ENCODE results near the gene MTG2. TPM values are rescaled to one million over a fixed set of nuclear protein-coding genes. Genes with fewer than 3 reads are reported as not detected.
"Not testable (repeated sequence)": the region's sequence is repeated elsewhere in the genome, so short reads cannot be mapped to it uniquely, and the experiment has no call there.

Gene MTG2
- total RNA-seq, 1 donor from 2014 or later, result 38.0 TPM

DNA sequence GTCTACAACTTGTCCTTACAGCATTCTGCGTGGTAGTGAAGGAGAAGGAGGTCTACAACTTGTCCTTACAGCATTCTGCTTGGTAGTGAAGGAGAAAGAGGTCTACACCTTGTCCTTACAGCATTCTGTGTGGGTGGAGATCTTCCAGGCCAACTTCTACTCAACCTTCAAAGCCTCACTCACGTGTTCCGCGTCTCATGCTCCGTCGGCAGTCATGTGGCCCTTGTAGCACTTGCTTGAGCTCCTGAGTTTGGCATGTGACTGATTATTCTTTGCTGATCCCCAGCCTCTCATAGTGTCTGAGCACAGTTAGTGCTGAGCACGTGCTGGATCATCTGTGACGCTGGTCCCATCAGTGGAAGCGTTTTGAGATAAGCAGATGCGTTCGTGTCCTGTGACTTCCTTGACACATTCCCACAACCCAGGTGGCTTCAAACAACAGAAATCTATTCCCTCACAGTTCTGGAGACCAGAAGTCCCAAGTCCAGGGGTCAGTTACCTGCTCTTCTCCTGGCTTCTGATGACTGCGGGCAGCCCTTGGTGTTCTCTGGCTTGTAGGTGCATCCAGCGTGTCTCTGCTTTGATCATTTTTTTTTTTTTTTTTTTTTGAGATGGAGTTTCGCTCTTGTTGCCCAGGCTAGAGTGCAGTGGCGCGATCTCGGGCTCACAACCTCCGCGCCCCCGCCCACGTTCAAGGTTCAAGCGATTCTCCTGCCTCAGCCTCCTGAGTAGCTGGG, 36.6 kb upstream of the MTG2 start:
- DNase-seq (ENCODE audit: low spot score), result no peak

DNA sequence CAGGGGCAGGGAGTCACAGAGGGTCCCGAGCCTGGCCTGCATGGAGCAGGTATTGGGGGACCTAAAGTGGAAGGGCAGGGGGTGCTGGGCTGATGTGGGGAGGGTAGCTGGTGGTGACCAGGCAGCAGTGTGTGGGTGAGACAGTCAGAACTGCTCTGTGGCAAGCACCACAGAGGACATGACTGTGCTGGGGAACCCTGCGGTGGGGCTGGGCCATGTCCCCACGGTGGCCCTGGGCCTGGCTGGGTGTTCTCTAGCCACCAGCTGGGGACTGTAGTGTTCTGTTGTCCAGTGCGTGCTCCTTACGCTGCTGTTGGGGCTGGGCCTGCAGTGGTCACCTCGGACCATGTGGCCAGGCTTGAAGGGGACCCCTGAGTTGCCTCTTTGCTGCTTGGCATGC, 35.7 kb upstream of the MTG2 start:
- DNase-seq (ENCODE audit: low spot score), result no peak

DNA sequence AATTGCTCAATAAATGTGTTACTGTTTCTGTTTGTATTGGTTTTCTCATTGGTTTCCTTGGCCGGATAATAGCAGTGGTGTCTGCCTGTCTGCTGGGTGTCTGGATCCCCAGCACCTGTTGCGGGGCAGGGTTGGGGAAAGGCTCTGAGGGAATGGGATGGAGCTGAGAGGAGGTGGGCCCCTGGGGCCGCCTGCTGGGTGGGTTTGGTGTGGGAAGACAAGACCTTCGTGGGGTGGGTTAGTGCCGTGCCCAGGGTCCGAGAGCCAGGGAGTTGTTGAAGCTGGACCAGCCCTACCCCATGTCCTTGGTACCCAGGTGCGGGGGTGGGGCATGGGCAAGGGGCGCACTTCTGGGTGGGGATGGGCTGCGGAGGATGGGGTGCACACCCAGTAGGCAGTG, 35.3 kb upstream of the MTG2 start:
- DNase-seq (ENCODE audit: low spot score), result no peak

- not testable (repeated sequence) for DNase-seq (ENCODE audit: low spot score)
Measured at GRCh38 chr20:62148383-62148782, 34.4 kb upstream of the MTG2 start.

DNA sequence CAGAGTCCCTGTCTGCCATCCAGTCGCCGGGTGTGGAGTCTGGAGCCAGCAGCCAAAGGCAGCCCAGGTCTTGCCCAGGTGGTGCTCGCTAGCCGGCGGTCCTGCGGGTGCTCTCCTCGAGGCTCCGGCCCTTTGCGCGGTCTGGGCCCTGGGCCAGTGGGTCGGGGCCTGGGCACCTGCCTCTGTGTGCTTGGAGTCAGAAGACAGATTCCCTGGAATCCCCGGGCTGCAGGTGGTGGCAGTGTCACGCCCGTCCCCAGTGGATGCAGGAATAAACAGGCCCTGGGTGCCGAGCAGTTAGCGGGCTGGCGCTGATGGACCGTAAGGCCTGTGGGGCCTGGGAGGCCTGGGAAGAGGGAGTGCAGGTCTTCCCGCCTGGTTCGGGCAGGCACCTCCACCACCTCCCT, 33.9 kb upstream of the MTG2 start:
- no peak for DNase-seq (ENCODE audit: low spot score)

DNA sequence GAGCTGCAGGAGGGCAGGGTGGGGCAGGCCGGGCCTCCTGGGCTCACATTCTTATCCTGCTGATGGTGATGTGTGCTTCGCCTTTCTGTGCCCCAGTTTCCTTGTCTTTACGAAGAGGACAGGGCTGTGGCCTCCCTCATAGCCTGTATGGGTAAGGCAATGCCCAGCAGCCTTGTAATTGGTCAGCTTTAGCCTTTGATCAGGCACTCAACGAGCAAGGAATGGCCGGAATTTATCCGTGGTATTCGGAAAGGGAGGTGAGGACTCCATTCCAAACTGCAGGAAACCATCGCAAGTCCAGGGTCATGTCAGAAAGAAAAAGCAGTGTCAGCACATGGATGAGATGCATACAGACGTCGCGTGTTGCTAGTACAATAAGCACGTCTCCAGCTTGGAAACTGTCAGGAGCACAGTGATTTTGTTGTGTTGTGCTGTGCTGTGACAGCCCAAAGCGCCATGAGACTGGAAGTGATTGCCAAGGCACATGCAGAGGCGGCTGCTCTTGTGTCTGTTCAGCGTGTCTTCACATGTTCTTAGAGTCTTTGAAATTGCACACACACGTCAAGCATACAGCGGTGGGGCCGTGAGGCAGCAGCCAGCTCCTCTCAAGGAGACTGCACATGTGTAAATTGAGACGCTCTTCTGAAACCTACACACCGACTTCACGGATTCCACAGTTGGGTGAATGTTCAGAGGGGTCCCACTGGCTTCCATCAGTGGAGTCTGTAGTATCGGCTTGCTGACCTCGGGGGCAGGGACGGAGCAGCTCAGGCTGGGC, 33.1 kb upstream of the MTG2 start:
- DNase-seq (ENCODE audit: low spot score), result no peak

DNA sequence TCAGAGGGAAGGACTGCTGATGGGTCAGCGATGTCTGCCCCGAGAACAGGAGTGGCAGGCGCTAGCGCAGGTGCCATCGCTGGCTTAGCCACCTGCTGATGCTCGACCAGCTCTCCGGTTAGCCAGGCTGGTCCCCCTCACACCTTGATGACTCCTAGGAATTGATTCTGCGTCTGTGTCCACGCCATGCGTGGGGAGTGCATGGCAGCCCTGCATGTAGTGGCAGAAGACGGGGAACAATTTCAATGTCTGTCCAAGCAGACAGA, 32.6 kb upstream of the MTG2 start:
- DNase-seq (ENCODE audit: low spot score), result no peak

GRCh38 chr20:62151225-62151624, 31.6 kb upstream of the MTG2 start:
- DNase-seq (ENCODE audit: low spot score), result no peak

GRCh38 chr20:62151835-62152364, 30.9 kb upstream of the MTG2 start:
- no peak for DNase-seq (ENCODE audit: low spot score)

DNA sequence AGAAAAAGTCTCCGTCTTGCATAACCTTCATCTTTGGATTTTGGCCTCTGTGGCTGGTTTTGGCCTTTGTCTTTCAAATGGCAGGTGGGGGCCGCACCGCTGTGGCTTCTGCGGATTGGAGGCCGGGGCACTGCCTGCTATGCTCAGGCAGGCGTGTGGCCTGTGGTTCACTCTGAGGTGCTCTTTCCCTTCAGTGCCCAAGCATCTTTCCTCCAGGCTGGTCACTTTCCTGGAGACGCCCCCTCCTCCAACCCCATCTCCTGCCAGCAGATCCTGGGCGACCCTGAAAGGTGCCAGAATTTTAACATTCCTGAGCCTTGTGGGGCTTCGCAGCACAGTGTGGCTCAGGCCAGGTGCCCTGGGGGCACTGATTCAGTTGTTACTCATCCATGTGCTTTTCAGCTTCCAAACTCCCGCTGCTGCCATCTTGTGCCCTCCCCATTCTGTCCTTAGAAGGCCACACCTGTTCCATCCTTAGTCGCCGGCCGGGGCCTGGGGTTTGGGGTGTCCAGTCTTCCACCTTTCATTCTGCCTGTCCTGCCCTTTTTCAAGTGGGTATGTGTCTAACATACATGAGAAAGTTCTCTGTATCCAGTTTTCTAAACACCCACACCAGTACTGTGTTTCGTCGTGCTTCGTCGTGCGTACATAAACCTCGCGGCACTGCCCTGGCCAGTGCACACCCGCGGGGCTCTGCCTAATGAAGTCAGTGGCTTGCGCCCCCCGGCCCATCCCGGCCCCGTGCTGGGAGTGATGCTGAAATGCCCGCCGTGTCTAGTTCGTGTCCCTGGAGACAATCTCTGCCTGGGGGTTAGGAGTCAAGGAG, 27.2 kb upstream of the MTG2 start:
- no peak for DNase-seq (ENCODE audit: low spot score)

GRCh38 chr20:62156254-62156556, 26.6 kb upstream of the MTG2 start:
- DNase-seq (ENCODE audit: low spot score), result no peak

DNA sequence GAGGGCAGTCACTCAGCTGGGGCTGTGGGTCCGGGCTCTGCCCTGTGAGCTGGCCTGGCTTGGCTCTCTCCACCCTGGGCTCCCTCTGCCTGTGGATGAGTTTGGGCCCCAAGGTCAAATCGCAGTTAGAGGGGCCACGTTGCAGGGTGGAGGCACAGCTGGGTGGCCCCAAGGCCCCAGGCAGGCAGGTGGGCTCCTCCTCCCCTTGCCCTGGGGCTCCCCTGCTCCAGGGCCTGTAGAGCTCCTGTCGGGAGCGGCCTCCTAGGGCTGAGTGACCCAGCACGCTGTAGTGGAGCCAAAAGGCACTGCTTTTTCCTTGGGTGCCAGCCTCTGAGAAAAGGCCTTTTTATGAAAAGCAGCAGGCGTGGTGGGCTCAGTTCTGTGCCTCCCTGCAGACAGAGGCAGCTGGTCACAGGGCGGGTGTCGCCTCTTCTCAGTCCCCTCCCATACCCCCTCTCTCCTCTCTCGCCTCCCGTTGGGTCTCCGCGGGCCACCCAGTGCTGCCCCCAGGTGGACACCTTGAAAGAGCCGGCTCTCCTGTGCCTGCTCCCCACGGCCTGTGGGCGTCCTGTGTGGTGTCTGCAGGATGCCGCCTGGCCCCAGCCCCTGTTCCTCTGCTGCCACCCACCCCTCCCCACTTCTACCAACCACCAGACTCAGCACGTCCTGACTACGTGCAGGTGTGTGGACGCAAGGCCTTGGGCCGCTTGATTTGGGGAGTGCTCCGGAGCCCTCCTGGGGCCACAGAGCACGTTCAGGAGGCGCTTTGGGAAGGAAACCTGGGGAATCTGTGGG, 26.0 kb upstream of the MTG2 start:
- peak; percentile 46 for DNase-seq (ENCODE audit: low spot score)

GRCh38 chr20:62157387-62158087, 25.3 kb upstream of the MTG2 start:
- no peak for DNase-seq (ENCODE audit: low spot score)

DNA sequence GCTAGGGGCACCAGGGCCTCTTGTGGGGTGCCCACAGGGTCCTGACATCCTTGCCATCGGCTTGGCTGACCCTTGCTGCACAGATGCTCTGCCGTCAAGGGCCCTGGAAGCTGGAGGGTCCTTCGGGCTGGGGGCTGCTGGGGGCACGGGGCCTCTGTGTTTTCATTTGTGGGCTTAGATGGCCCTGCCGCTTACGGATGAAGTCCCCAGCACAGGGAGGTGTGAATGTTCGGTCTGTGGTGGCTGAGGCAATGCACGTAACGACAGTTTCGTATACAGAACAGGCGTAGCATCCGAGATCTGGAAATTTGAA, 24.8 kb upstream of the MTG2 start:
- DNase-seq (ENCODE audit: low spot score), result no peak

GRCh38 chr20:62158541-62158940, 24.3 kb upstream of the MTG2 start:
- DNase-seq (ENCODE audit: low spot score), result no peak

DNA sequence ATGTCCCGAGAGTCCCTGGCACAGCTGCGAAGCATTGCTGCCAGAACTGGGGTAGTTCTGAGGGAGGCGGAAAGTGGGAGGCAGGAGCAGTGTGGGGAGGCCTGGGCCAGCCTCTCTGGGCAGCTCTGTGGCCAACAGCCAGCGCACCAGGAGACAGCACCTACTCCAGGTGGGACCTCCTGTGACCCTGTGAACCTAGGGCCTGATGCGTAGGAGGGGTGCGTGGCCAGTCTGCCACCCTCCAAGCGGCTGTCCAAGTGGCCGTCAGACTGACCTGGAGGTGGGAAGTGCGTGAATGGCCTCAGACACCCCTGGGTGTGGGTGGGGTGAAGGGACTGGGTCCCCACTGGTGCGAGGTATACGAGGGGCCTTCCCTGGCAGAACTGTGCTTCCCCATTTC, 23.8 kb upstream of the MTG2 start:
- no peak for DNase-seq (ENCODE audit: low spot score)

DNA sequence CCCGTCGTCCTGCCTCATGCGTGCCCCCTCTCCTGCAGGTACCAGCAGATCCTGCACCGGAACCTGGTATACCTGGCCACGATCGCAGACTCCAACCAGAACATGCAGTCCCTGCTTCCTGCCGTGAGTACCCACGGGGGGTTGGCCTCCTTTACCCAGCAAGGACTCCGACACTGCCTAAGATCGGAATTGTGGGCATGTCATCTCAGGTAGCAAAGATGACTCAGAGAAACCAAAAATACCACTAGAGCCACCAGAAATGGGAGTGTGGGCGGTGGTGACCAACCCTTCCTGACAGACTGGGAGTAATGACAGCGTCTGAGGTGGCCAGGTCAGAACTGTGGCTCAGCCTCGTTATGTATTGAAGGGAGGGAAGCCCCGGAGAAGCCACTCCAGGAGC, 23.0 kb upstream of the MTG2 start:
- no peak for DNase-seq (ENCODE audit: low spot score)

- no peak for DNase-seq (ENCODE audit: low spot score)
Measured at GRCh38 chr20:62160253-62160652, 22.6 kb upstream of the MTG2 start.

DNA sequence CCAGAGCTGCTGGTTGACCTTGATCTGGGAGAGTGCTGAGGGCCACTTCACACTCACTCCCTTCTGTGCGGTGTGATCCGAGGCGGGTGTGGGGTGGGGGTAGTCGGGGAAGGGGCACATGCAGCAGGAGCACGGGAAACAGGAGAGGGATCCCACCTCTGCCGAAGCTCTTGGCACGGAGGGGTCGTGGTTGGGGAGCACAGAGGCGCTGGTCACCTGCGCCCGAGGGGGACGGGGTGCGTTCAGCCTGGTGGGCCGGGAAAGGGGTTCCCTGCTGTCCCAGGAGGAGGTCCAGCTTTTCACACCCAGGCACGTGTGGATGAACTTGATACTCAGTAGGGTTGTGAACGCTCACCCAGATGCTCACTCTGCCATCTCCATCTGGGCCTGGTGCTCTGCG, 22.0 kb upstream of the MTG2 start:
- no peak for DNase-seq (ENCODE audit: low spot score)

- no peak for DNase-seq (ENCODE audit: low spot score)
Measured at GRCh38 chr20:62161347-62161746, 21.5 kb upstream of the MTG2 start.

- no peak for DNase-seq (ENCODE audit: low spot score)
Measured at GRCh38 chr20:62162765-62163484, 19.9 kb upstream of the MTG2 start.

Data from mucosa of gallbladder (tissue), 1 donor.